Activated T-cell treated with anti-CD3 and anti-CD28 coated beads, Interleukin-2, amount 50 U/mL, for 4 hours (primary cell): ENCODE measurements around the gene GNAL. TPM values are rescaled to one million over a fixed set of nuclear protein-coding genes. Genes with fewer than 3 reads are reported as not detected.
"Not testable (repeated sequence)": the region's sequence is repeated elsewhere in the genome, so short reads cannot be mapped to it uniquely, and the experiment has no call there.

Source experiments
- ATAC-seq, 2 donors: fragments of 200-7000 bp; cut with Tn5 transposase; one replicate each; pipeline ENCODE4 v1.10.0; 2021
- DNase-seq: peaks from one replicate; pipeline ENCODE4 v3.0.0-alpha.2; 2020
- H3K27me3 Mint-ChIP-seq: one replicate; pipeline ENCODE4 v1.8.0; 2021; ENCODE audit warnings: low read depth, mixed read lengths
- H3K36me3 Mint-ChIP-seq: one replicate; pipeline ENCODE4 v1.8.0; 2022; ENCODE audit warnings: mixed read lengths; ENCODE audit not compliant: insufficient read depth
- H3K4me1 Mint-ChIP-seq: one replicate; pipeline ENCODE4 v1.8.0; 2021; ENCODE audit warnings: low read depth, mixed read lengths
- H3K4me3 Mint-ChIP-seq: one replicate; pipeline ENCODE4 v1.8.0; 2021; ENCODE audit warnings: mild to moderate bottlenecking, moderate library complexity, mixed read lengths
- H3K9me3 Mint-ChIP-seq: one replicate; pipeline ENCODE4 v1.8.0; 2021; ENCODE audit warnings: mixed read lengths
- total RNA-seq, 3 donors: library from RNA; stranded (reverse); gene quantifications; one replicate each; pipeline ENCODE4 v1.2.1, GENCODE V29; 2021

GNAL gene
- total RNA-seq, 3 donors from 2014 or later: 0.13 to 0.35 (median 0.24) TPM

- H3K9me3 Mint-ChIP-seq, H3K27me3 Mint-ChIP-seq, ATAC-seq, H3K4me3 Mint-ChIP-seq, H3K4me1 Mint-ChIP-seq, DNase-seq: not testable (repeated sequence)
- H3K36me3 Mint-ChIP-seq: peaks cover 35% of the 10 kb centered on the region
Measured at GRCh38 chr18:11892438-11892837, 203.4 kb downstream of the GNAL start.

DNA sequence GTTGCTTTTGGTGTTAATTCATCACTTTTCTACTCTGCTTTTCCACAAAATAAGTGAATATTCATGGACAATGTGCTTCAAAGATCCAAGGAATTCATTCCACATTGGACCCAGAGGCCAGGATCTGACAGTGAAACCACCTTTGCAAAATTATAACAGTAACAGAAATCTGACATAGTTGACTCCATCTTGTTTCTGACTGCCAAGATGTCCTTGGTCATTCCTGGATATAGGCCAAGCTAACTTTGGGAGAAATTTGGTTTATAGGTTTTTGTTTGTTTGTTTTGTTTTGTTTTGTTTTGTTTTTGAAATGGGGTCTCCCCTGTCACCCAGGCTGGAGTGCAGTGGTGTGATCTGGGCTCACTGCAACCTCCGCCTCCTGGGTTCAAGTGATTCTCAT lies 208.7 kb downstream of the GNAL start:
- H3K27me3 Mint-ChIP-seq: no peaks in the 10 kb centered on the region
- DNase-seq (no peak), ATAC-seq (no peak)
- H3K4me1 Mint-ChIP-seq: peaks cover 2% of the 10 kb centered on the region
- no peaks in the 10 kb centered on the region for H3K9me3 Mint-ChIP-seq
- H3K36me3 Mint-ChIP-seq: peaks cover 31% of the 10 kb centered on the region
- no peak overlapping the region for H3K4me3 Mint-ChIP-seq

- ATAC-seq (no peak), DNase-seq (no peak)
- Mint-ChIP-seq H3K4me1 (peaks cover 4% of the 10 kb centered on the region), H3K36me3 (peaks cover 22% of the 10 kb centered on the region), H3K27me3 (no peaks in the 10 kb centered on the region), H3K4me3 (no peak overlapping the region), H3K9me3 (no peaks in the 10 kb centered on the region)
Measured at GRCh38 chr18:11899063-11899462, 210.0 kb downstream of the GNAL start.

DNA sequence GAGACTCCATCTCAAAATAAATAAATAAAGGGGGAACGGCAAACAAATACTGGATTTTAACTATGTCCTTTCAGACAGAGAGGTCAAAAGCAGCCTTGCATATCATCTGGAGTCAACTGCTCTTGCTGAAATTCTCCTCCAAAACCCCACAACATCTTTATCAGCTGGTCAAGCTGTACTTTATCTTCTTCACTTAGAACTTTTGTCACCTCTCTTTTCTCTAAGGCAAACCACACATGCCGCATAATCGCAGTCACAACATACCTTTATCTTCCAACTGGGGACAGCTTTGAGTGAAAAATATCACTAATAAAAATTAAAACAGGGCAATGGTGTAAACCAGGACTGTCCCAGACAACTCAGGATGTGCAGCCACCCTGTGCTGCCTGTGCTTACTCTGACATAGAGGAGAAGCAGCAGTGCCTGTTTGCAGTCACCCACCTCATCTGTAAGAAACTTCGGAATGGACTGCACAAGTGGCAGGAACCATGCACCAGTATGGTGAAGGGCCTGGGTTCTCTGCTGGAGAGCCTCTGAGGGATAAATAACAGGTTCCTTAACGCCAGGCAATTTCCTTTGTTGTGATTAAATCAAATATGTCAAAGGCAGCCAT lies 212.9 kb downstream of the GNAL start:
- DNase-seq: no peak
- H3K36me3 Mint-ChIP-seq: peaks cover 15% of the 10 kb centered on the region
- H3K27me3 Mint-ChIP-seq: no peaks in the 10 kb centered on the region

DNA sequence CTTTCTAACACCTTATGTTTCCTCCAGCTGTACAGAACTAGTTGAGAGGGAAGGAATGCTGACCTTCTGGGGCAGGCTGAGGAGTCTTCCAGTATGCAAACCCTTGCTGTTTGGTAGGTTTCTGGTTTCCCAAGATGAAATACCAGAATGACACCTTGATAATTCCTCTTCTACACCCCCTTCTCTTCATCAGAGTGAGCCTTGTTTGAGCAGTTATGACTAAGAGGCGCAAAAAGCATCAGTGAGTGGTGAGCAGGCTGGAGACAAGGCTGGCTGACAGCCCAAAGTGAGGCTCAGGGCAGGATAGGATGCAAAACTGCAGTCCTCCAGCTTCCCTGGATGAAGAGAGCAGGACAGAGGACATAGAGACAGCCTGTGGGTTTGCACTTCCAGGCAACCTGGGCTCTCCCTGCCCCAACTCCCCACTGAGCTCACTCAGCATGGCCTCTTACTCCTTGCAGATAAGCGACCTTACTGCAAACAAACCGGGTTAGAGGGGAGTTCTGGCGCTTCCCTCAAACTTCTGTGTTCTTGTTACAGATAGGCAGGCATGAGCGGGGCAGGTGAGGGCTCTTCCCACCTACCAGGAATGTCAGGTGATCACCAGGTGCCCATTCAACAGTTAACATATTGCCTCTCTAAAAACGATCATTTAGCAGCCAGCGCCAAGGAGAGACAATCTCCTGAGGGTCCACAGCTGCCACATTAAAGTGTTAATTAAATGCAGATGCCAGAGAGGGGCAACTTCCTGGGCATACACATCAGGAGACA lies 213.6 kb downstream of the GNAL start:
- Mint-ChIP-seq H3K27me3 (no peaks in the 10 kb centered on the region), H3K4me1 (peaks cover 20% of the 10 kb centered on the region), H3K9me3 (no peaks in the 10 kb centered on the region), H3K4me3 (no peak overlapping the region), H3K36me3 (peaks cover 11% of the 10 kb centered on the region)
- DNase-seq (no peak), ATAC-seq (no peak)

More for the DNA sequence above, 212.9 kb downstream of the GNAL start:
- no peak for ATAC-seq
- peaks cover 12% of the 10 kb centered on the region for H3K4me1 Mint-ChIP-seq
- no peaks in the 10 kb centered on the region for H3K9me3 Mint-ChIP-seq
- H3K4me3 Mint-ChIP-seq: no peak overlapping the region

- H3K27me3 Mint-ChIP-seq: no peaks in the 10 kb centered on the region
- no peak overlapping the region for H3K4me3 Mint-ChIP-seq
- H3K9me3 Mint-ChIP-seq: no peaks in the 10 kb centered on the region
- peaks cover 28% of the 10 kb centered on the region for H3K4me1 Mint-ChIP-seq
- DNase-seq (no peak), ATAC-seq (no peak)
- H3K36me3 Mint-ChIP-seq: peaks cover 6% of the 10 kb centered on the region
Measured at GRCh38 chr18:11905613-11906012, 216.5 kb downstream of the GNAL start.

DNA sequence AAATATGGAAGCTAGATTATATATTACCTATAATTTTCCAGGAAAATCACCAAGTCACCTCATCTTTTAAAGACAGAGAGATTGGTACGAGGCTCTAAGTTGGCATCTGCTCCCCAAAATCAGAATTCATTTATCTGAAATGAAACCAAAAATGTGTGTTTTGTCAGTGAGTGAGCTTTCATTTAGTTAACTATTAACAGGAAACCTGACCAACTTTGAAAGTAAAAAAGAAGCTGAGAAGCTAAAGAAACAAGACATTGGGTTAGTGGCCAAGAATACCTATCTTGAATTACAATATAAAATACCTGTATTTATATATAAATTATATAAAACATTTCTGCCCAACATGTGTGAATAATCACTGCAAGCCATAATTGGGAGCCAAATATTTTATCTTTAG lies 217.1 kb downstream of the GNAL start:
- ATAC-seq: no peak
- Mint-ChIP-seq H3K36me3 (peaks cover 6% of the 10 kb centered on the region), H3K9me3 (no peaks in the 10 kb centered on the region), H3K4me3 (peak overlapping the region; percentile 55), H3K27me3 (no peaks in the 10 kb centered on the region), H3K4me1 (peaks cover 28% of the 10 kb centered on the region)
- DNase-seq: no peak

DNA sequence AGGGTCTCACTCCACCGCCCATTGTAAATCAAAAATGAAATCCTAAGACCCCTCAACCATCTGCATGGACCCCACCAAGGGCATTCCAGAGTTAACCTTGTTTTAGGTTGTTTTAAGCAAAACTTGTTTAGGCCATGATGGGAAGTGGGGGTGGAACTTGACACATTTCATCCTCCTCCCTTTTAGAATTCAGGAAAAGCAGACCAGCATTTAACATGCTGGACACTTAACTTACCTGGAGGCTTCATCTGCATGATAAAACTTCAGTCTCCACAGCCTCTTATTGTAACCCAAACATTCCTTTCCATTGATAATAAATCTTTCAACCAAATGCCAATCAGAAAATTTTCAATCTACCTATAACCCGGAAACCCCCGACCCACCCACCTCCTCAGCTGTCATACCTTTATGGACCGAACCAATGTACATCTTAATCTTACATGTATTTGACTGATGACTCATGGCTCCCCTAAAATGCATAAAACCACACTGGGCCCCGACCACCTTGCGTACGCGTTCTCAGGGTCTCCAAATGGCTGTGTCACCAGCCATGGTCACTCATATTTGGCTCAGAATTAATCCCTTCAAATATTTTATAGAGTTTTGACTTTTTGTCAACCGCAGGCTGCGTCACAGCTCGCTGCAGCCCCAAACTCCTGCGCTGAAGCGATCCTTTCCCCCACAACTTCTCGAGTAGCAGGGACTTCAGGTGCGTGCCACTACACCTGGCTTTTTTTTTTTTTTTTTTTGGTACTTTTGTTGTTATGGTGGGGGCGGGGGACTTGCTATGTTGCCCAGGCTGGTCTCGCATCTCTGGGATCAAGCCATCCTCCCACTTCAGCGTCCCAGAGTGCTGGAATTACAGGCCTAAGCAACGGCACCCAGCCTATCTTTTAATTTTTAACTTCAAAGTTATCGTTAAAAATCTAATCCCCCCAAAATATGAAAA lies 218.1 kb downstream of the GNAL start:
- H3K27me3 Mint-ChIP-seq: no peaks in the 10 kb centered on the region
- ATAC-seq (no peak), DNase-seq (no peak)
- peaks cover 4% of the 10 kb centered on the region for H3K36me3 Mint-ChIP-seq
- H3K9me3 Mint-ChIP-seq: no peaks in the 10 kb centered on the region
- H3K4me1 Mint-ChIP-seq: peaks cover 28% of the 10 kb centered on the region
- peak overlapping the region; percentile 92 for H3K4me3 Mint-ChIP-seq

- no peaks in the 10 kb centered on the region for H3K9me3 Mint-ChIP-seq
- DNase-seq: peak; percentile 76
- H3K4me1 Mint-ChIP-seq: peaks cover 28% of the 10 kb centered on the region
- peak; percentile 94 for ATAC-seq
- peak within 1 kb of the TSS; percentile 92 for H3K4me3 Mint-ChIP-seq
- H3K36me3 Mint-ChIP-seq: peaks cover 4% of the 10 kb centered on the region
- no peaks in the 10 kb centered on the region for H3K27me3 Mint-ChIP-seq
Measured at GRCh38 chr18:11908182-11909060, 219.4 kb downstream of the GNAL start, which contains the start of gene MPPE1. Gene MPPE1, minus strand, starts transcription at chr18:11908317. Its CDS starts 11,053 bp downstream, at chr18:11897264.

DNA sequence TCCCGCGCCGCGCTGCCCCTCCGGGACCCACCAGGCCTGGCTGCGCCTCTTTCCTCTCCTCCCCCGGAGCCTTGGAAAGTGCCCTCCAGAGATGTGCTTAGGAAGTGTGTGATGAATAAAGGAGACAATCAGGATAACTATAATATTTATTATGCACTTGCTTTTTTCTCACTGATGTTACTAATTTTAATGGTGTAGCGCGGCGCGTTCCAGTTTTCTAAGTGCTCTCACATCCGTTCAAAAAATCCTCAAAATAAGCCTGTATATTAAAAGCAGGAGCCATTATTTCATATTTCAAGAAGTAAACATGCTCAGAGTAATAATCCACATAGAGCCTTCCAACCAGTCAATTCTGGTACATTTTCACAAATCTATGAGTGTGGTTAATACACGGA lies 220.0 kb downstream of the GNAL start:
- ATAC-seq: no peak

GRCh38 chr18:11909591-11910026 lies 220.5 kb downstream of the GNAL start:
- no peaks in the 10 kb centered on the region for H3K9me3 Mint-ChIP-seq
- H3K4me1 Mint-ChIP-seq: peaks cover 24% of the 10 kb centered on the region
- H3K27me3 Mint-ChIP-seq: no peaks in the 10 kb centered on the region
- peak overlapping the region; percentile 87 for H3K4me3 Mint-ChIP-seq
- DNase-seq (no peak), ATAC-seq (no peak)
- H3K36me3 Mint-ChIP-seq: no peaks in the 10 kb centered on the region

More for the DNA sequence above, 220.0 kb downstream of the GNAL start:
- Mint-ChIP-seq H3K4me3 (peak overlapping the region; percentile 87), H3K9me3 (no peaks in the 10 kb centered on the region), H3K4me1 (peaks cover 24% of the 10 kb centered on the region), H3K36me3 (no peaks in the 10 kb centered on the region), H3K27me3 (no peaks in the 10 kb centered on the region)
- DNase-seq: no peak

- not testable (repeated sequence) for H3K4me1 Mint-ChIP-seq
Measured at GRCh38 chr18:11916880-11917279, 227.8 kb downstream of the GNAL start.

GRCh38 chr18:11919522-11919921 lies 230.5 kb downstream of the GNAL start:
- not testable (repeated sequence) for H3K4me3 Mint-ChIP-seq, H3K36me3 Mint-ChIP-seq, H3K9me3 Mint-ChIP-seq, DNase-seq, ATAC-seq, H3K4me1 Mint-ChIP-seq, H3K27me3 Mint-ChIP-seq

More at GRCh38 chr18:11916880-11917279, 227.8 kb downstream of the GNAL start:
- not testable (repeated sequence) for H3K27me3 Mint-ChIP-seq, ATAC-seq, H3K4me3 Mint-ChIP-seq, H3K36me3 Mint-ChIP-seq, DNase-seq, H3K9me3 Mint-ChIP-seq
